HEK293 (cell line): ENCODE data around the gene ITPA.

ENCODE experiments used
- EGR2 ChIP-seq: fragments of 450-650 bp; formaldehyde crosslinking; IDR thresholded peaks from 2 replicates; pipeline ENCODE4 v1.5.1; 2016; ENCODE audit warnings: low read depth, missing biosample characterization, missing genetic modification characterization
- GLIS2 ChIP-seq: fragments of 450-650 bp; formaldehyde crosslinking; IDR thresholded peaks from 2 replicates; pipeline ENCODE4 v1.5.1; 2016; ENCODE audit warnings: missing biosample characterization, missing genetic modification characterization
- IKZF3 ChIP-seq: fragments of 450-650 bp; IDR thresholded peaks from 2 replicates; pipeline ENCODE4 v1.5.0; 2018; ENCODE audit warnings: missing biosample characterization, mild to moderate bottlenecking, missing genetic modification characterization, moderate library complexity
- KLF8 ChIP-seq: fragments of 450-650 bp; formaldehyde crosslinking; IDR thresholded peaks from 2 replicates; pipeline ENCODE4 v1.5.1; 2016; ENCODE audit warnings: missing biosample characterization, missing genetic modification characterization
- REPIN1 ChIP-seq: fragments of 450-650 bp; formaldehyde crosslinking; IDR thresholded peaks from 2 replicates; pipeline ENCODE4 v1.5.1; 2017; ENCODE audit warnings: missing biosample characterization, missing genetic modification characterization, low read depth
- SALL2 ChIP-seq: fragments of 450-650 bp; formaldehyde crosslinking; IDR thresholded peaks from 2 replicates; pipeline ENCODE4 v1.5.0; 2017; ENCODE audit warnings: missing biosample characterization, mild to moderate bottlenecking, missing genetic modification characterization, borderline replicate concordance
- SP2 ChIP-seq: fragments of 450-650 bp; formaldehyde crosslinking; IDR thresholded peaks from 2 replicates; pipeline ENCODE4 v1.5.1; 2016; ENCODE audit warnings: missing biosample characterization, missing genetic modification characterization
- SP7 ChIP-seq: fragments of 450-650 bp; formaldehyde crosslinking; IDR thresholded peaks from 2 replicates; pipeline ENCODE4 v1.5.1; 2016; ENCODE audit warnings: missing biosample characterization, missing genetic modification characterization
- YY2 ChIP-seq: fragments of 450-650 bp; formaldehyde crosslinking; IDR thresholded peaks from 2 replicates; pipeline ENCODE4 v1.5.1; 2016; ENCODE audit warnings: missing biosample characterization, missing genetic modification characterization
- ZBTB21 ChIP-seq: fragments of 450-650 bp; formaldehyde crosslinking; IDR thresholded peaks from 2 replicates; pipeline ENCODE4 v1.5.1; 2017; ENCODE audit warnings: missing biosample characterization, missing genetic modification characterization
- ZBTB48 ChIP-seq: fragments of 450-650 bp; formaldehyde crosslinking; IDR thresholded peaks from 2 replicates; pipeline ENCODE4 v1.5.1; 2016; ENCODE audit warnings: missing biosample characterization, missing genetic modification characterization
- ZBTB7A ChIP-seq: fragments of 450-650 bp; formaldehyde crosslinking; IDR thresholded peaks from 2 replicates; pipeline ENCODE4 v1.5.1; 2016; ENCODE audit warnings: low read depth, missing biosample characterization, missing genetic modification characterization
- ZBTB8A ChIP-seq: fragments of 450-650 bp; formaldehyde crosslinking; IDR thresholded peaks from 2 replicates; pipeline ENCODE4 v1.5.1; 2016; ENCODE audit warnings: missing biosample characterization, missing genetic modification characterization
- ZEB2 ChIP-seq: fragments of 450-650 bp; formaldehyde crosslinking; IDR thresholded peaks from 2 replicates; pipeline ENCODE4 v1.5.1; 2016; ENCODE audit warnings: missing biosample characterization, missing genetic modification characterization
- ZNF10 ChIP-seq: fragments of 450-650 bp; formaldehyde crosslinking; IDR thresholded peaks from 2 replicates; pipeline ENCODE4 v1.5.1; 2017; ENCODE audit warnings: missing biosample characterization, missing genetic modification characterization
- ZNF175 ChIP-seq: fragments of 450-650 bp; formaldehyde crosslinking; IDR thresholded peaks from 2 replicates; pipeline ENCODE4 v1.5.1; 2016; ENCODE audit warnings: missing biosample characterization, missing genetic modification characterization
- ZNF24 ChIP-seq: fragments of 450-650 bp; formaldehyde crosslinking; IDR thresholded peaks from 2 replicates; pipeline ENCODE4 v1.5.1; 2016; ENCODE audit warnings: missing biosample characterization, missing genetic modification characterization
- ZNF335 ChIP-seq: fragments of 450-650 bp; formaldehyde crosslinking; conservative IDR thresholded peaks from 2 replicates; pipeline ENCODE4 v1.5.1; 2016; ENCODE audit warnings: missing biosample characterization, missing genetic modification characterization
- ZNF391 ChIP-seq: fragments of 450-650 bp; formaldehyde crosslinking; IDR thresholded peaks from 2 replicates; pipeline ENCODE4 v1.5.1; 2016; ENCODE audit warnings: low read depth, missing biosample characterization, missing genetic modification characterization, borderline replicate concordance
- ZNF521 ChIP-seq: fragments of 450-650 bp; formaldehyde crosslinking; IDR thresholded peaks from 2 replicates; pipeline ENCODE4 v1.5.1; 2017; ENCODE audit warnings: missing biosample characterization, mild to moderate bottlenecking, missing genetic modification characterization
- ZNF660 ChIP-seq: fragments of 450-650 bp; IDR thresholded peaks from 2 replicates; pipeline ENCODE4 v1.5.1; 2018; ENCODE audit warnings: missing biosample characterization, mild to moderate bottlenecking, missing genetic modification characterization
- ZNF843 ChIP-seq: fragments of 450-650 bp; formaldehyde crosslinking; IDR thresholded peaks from 2 replicates; pipeline ENCODE4 v1.5.1; 2016; ENCODE audit warnings: missing biosample characterization, missing genetic modification characterization
- TF ChIP-seq, protein P1 (sequence below): fragments of 450-650 bp; formaldehyde crosslinking; IDR thresholded peaks from 2 replicates; pipeline ENCODE4 v1.5.1; 2017; ENCODE audit warnings: missing biosample characterization, missing genetic modification characterization
- TF ChIP-seq, protein P2 (sequence below): fragments of 450-650 bp; formaldehyde crosslinking; IDR thresholded peaks from 2 replicates; pipeline ENCODE4 v1.5.1; 2016; ENCODE audit warnings: missing biosample characterization, missing genetic modification characterization
- TF ChIP-seq, protein P3 (sequence below): fragments of 450-650 bp; formaldehyde crosslinking; IDR thresholded peaks from 2 replicates; pipeline ENCODE4 v1.5.1; 2016; ENCODE audit warnings: missing biosample characterization, missing genetic modification characterization
- TF ChIP-seq, protein P4 (sequence below): fragments of 450-650 bp; formaldehyde crosslinking; optimal IDR thresholded peaks from 2 replicates; pipeline ENCODE3; 2016; ENCODE audit warnings: missing biosample characterization, mild to moderate bottlenecking, missing genetic modification characterization
- TF ChIP-seq, protein P5 (sequence below): fragments of 450-650 bp; formaldehyde crosslinking; conservative IDR thresholded peaks from 2 replicates; pipeline ENCODE4 v1.5.1; 2016; ENCODE audit warnings: low read depth, missing biosample characterization, missing genetic modification characterization
- TF ChIP-seq, protein P6 (sequence below): fragments of 450-650 bp; formaldehyde crosslinking; IDR thresholded peaks from 2 replicates; pipeline ENCODE4 v1.5.1; 2017; ENCODE audit warnings: missing biosample characterization, missing genetic modification characterization

Gene ITPA

DNA sequence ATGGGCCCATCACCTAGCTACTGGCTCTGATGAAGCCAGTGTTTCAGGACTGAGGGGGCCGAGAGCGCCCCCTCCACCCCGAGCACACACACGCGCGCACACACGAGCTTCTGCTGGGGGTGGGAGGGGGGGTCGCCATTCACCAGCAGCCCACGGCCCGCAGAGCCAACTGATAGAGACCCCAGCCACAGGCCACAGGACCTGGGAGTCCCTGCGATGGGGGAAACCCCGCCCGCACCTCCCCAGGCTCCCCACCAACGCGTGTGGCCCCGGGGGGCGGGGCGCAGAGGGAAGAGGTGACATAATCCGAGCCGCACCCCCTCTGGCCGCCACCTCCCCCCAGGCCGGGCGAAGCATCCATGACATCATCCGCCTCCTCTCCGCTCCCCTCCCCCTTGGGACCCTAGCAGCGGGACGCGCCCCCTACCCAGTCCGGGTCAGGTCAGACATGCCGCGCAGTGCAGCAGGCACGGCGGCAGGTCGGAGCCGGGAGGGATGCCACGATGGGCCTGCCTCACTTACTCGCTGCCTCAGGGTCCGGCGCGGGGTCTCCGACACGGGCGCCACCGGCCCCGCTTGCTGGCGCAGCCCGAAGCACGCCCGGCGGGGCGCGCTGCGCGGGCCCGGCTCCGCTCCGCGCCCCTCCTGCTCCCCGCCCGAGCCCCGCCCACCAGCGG, 36.2 kb upstream of the ITPA start, which contains the start of gene LZTS3 (continued):
- TF ChIP-seq SP2 (tag by site-specific recombination) (peak; percentile 59), ZNF660 (tag by site-specific recombination) (no peak; the same call in 1 of the 2 replicates), YY2 (tag by site-specific recombination) (peak; percentile 26; the same call in 1 of the 2 replicates), SP7 (tag by site-specific recombination) (peak; percentile 88), ZNF335 (peak; percentile 88), ZNF175 (tag by site-specific recombination) (no peak), EGR2 (tag by site-specific recombination) (peak; percentile 66), ZEB2 (peak; percentile 96), ZNF521 (tag by site-specific recombination) (no peak), ZNF10 (no peak), ZNF24 (tag by site-specific recombination) (peak; percentile 88), REPIN1 (tag by site-specific recombination) (peak; percentile 54; the same call in 1 of the 2 replicates), IKZF3 (tag by site-specific recombination) (peak; percentile 36; the same call in 1 of the 2 replicates), ZBTB48 (tag by site-specific recombination) (peak; percentile 14; the same call in 1 of the 2 replicates), ZNF391 (tag by site-specific recombination) (peak; percentile 58; the same call in 1 of the 2 replicates), GLIS2 (tag by site-specific recombination) (peak; percentile 99), KLF8 (tag by site-specific recombination) (peak; percentile 93; the same call in 1 of the 2 replicates), ZNF843 (tag by site-specific recombination) (peak; percentile 60; the same call in 1 of the 2 replicates), ZBTB21 (tag by site-specific recombination) (peak; percentile 94), SALL2 (tag by site-specific recombination) (no peak), ZBTB7A (tag by site-specific recombination) (peak; percentile 82), ZBTB8A (tag by site-specific recombination) (peak; percentile 94)
- TF ChIP-seq, protein P1, sequence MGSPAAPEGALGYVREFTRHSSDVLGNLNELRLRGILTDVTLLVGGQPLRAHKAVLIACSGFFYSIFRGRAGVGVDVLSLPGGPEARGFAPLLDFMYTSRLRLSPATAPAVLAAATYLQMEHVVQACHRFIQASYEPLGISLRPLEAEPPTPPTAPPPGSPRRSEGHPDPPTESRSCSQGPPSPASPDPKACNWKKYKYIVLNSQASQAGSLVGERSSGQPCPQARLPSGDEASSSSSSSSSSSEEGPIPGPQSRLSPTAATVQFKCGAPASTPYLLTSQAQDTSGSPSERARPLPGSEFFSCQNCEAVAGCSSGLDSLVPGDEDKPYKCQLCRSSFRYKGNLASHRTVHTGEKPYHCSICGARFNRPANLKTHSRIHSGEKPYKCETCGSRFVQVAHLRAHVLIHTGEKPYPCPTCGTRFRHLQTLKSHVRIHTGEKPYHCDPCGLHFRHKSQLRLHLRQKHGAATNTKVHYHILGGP (tag by site-specific recombination): no peak
- TF ChIP-seq, protein P2, sequence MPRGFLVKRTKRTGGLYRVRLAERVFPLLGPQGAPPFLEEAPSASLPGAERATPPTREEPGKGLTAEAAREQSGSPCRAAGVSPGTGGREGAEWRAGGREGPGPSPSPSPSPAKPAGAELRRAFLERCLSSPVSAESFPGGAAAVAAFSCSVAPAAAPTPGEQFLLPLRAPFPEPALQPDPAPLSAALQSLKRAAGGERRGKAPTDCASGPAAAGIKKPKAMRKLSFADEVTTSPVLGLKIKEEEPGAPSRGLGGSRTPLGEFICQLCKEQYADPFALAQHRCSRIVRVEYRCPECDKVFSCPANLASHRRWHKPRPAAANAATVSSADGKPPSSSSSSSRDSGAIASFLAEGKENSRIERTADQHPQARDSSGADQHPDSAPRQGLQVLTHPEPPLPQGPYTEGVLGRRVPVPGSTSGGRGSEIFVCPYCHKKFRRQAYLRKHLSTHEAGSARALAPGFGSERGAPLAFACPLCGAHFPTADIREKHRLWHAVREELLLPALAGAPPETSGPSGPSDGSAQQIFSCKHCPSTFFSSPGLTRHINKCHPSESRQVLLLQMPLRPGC (tag by site-specific recombination): peak; percentile 88
- TF ChIP-seq, protein P3, sequence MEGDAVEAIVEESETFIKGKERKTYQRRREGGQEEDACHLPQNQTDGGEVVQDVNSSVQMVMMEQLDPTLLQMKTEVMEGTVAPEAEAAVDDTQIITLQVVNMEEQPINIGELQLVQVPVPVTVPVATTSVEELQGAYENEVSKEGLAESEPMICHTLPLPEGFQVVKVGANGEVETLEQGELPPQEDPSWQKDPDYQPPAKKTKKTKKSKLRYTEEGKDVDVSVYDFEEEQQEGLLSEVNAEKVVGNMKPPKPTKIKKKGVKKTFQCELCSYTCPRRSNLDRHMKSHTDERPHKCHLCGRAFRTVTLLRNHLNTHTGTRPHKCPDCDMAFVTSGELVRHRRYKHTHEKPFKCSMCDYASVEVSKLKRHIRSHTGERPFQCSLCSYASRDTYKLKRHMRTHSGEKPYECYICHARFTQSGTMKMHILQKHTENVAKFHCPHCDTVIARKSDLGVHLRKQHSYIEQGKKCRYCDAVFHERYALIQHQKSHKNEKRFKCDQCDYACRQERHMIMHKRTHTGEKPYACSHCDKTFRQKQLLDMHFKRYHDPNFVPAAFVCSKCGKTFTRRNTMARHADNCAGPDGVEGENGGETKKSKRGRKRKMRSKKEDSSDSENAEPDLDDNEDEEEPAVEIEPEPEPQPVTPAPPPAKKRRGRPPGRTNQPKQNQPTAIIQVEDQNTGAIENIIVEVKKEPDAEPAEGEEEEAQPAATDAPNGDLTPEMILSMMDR (tag by site-specific recombination): peak; percentile 68; the same call in 1 of the 2 replicates
- TF ChIP-seq, protein P4, sequence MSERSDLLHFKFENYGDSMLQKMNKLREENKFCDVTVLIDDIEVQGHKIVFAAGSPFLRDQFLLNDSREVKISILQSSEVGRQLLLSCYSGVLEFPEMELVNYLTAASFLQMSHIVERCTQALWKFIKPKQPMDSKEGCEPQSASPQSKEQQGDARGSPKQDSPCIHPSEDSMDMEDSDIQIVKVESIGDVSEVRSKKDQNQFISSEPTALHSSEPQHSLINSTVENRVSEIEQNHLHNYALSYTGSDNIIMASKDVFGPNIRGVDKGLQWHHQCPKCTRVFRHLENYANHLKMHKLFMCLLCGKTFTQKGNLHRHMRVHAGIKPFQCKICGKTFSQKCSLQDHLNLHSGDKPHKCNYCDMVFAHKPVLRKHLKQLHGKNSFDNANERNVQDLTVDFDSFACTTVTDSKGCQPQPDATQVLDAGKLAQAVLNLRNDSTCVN (tag by site-specific recombination): peak; percentile 85
- TF ChIP-seq, protein P5, sequence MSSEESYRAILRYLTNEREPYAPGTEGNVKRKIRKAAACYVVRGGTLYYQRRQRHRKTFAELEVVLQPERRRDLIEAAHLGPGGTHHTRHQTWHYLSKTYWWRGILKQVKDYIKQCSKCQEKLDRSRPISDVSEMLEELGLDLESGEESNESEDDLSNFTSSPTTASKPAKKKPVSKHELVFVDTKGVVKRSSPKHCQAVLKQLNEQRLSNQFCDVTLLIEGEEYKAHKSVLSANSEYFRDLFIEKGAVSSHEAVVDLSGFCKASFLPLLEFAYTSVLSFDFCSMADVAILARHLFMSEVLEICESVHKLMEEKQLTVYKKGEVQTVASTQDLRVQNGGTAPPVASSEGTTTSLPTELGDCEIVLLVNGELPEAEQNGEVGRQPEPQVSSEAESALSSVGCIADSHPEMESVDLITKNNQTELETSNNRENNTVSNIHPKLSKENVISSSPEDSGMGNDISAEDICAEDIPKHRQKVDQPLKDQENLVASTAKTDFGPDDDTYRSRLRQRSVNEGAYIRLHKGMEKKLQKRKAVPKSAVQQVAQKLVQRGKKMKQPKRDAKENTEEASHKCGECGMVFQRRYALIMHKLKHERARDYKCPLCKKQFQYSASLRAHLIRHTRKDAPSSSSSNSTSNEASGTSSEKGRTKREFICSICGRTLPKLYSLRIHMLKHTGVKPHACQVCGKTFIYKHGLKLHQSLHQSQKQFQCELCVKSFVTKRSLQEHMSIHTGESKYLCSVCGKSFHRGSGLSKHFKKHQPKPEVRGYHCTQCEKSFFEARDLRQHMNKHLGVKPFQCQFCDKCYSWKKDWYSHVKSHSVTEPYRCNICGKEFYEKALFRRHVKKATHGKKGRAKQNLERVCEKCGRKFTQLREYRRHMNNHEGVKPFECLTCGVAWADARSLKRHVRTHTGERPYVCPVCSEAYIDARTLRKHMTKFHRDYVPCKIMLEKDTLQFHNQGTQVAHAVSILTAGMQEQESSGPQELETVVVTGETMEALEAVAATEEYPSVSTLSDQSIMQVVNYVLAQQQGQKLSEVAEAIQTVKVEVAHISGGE (tag by site-specific recombination): 0 out of 2 replicates have a peak, but pooled peaks have one; percentile 14
- TF ChIP-seq, protein P6, sequence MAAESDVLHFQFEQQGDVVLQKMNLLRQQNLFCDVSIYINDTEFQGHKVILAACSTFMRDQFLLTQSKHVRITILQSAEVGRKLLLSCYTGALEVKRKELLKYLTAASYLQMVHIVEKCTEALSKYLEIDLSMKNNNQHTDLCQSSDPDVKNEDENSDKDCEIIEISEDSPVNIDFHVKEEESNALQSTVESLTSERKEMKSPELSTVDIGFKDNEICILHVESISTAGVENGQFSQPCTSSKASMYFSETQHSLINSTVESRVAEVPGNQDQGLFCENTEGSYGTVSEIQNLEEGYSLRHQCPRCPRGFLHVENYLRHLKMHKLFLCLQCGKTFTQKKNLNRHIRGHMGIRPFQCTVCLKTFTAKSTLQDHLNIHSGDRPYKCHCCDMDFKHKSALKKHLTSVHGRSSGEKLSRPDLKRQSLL: no peak
